ENCODE data around the gene DHRSX.

- TF ChIP-seq EZH2 (IDR thresholded peaks at IDR 0.05; ENCODE audit: borderline replicate concordance, low read length) (no peak), CTCF (conservative IDR thresholded peaks at IDR 0.05 in 1 of 2, IDR thresholded peaks at IDR 0.05 in 1 of 2; ENCODE audit: extremely low read depth in 1 of 2, insufficient read depth in 1 of 2, low read depth in 1 of 2, low read length in 2 of 2) (no peak)
Measured at GRCh38 chrX:2348211-2348610, 152.6 kb downstream of the DHRSX start.
